ENCODE results near the gene INSYN2A.

The INSYN2A gene

DNA sequence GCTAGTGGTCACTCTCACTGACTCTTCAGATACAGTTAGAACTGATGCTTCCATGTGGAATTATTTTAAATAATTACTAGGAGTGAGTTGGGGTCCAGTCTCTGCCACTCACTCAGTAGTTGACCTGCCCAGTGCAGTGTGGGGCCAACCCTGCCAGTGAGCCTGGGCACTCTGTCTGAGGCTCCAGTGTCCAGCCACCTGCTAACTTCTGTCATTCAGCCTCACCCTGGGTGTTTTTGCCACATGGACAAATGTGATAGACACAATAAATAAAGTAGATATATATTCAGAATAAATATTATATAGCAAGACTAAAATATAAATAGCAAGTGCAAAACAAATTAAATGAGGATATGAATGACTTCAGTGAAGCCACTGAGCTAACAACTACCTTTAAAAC, 7.2 kb downstream of the INSYN2A start:
- H3K4me3 ChIP-seq (replicated peaks in 1 of 2; ENCODE audit: low read depth in 2 of 2, low read length in 2 of 2): no peak overlapping the region
- TF ChIP-seq, protein P1, sequence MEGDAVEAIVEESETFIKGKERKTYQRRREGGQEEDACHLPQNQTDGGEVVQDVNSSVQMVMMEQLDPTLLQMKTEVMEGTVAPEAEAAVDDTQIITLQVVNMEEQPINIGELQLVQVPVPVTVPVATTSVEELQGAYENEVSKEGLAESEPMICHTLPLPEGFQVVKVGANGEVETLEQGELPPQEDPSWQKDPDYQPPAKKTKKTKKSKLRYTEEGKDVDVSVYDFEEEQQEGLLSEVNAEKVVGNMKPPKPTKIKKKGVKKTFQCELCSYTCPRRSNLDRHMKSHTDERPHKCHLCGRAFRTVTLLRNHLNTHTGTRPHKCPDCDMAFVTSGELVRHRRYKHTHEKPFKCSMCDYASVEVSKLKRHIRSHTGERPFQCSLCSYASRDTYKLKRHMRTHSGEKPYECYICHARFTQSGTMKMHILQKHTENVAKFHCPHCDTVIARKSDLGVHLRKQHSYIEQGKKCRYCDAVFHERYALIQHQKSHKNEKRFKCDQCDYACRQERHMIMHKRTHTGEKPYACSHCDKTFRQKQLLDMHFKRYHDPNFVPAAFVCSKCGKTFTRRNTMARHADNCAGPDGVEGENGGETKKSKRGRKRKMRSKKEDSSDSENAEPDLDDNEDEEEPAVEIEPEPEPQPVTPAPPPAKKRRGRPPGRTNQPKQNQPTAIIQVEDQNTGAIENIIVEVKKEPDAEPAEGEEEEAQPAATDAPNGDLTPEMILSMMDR (IDR thresholded peaks at IDR 0.05; ENCODE audit: low read depth, low read length): no peak
- DNase-seq (ENCODE audit: low read depth in 2 of 2): no peak

- TF ChIP-seq, protein P1 (IDR thresholded peaks at IDR 0.05; ENCODE audit: low read depth, low read length): no peak
- DNase-seq (ENCODE audit: low read depth in 2 of 2): no peak
- no peak overlapping the region for H3K4me3 ChIP-seq (replicated peaks in 1 of 2; ENCODE audit: low read depth in 2 of 2, low read length in 2 of 2)
These were observed 9.6 kb downstream of the INSYN2A start for GRCh38 chr10:127186813-127187212.

DNA sequence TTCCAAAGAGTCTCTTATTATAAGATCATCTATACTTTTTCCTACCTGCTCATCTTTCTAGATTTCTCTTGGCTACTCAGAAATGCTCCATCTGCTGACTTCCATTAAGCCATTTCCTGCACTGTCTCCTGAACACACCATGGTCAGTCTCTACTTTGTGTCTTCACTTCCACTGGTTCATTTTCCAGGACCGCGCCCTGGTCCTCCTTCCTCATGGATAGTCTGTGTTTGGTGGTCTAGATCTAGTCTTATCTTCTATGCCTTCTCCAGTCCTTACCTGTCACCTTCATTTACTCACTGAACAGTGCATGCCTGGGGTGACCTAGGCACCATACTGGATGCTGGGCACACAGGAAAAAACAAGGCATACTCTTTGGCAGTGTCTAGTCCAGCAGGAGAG, 11.8 kb downstream of the INSYN2A start:
- TF ChIP-seq, protein P1 (IDR thresholded peaks at IDR 0.05; ENCODE audit: low read depth, low read length): no peak
- no peak for DNase-seq (ENCODE audit: low read depth in 2 of 2)
- H3K4me3 ChIP-seq (replicated peaks in 1 of 2; ENCODE audit: low read depth in 2 of 2, low read length in 2 of 2): no peak overlapping the region

GRCh38 chr10:127182161-127182560, 14.2 kb downstream of the INSYN2A start:
- TF ChIP-seq, protein P1 (IDR thresholded peaks at IDR 0.05; ENCODE audit: low read depth, low read length): no peak
- H3K4me3 ChIP-seq (replicated peaks in 1 of 2; ENCODE audit: low read depth in 2 of 2, low read length in 2 of 2): no peak overlapping the region
- no peak for DNase-seq (ENCODE audit: low read depth in 2 of 2)

DNA sequence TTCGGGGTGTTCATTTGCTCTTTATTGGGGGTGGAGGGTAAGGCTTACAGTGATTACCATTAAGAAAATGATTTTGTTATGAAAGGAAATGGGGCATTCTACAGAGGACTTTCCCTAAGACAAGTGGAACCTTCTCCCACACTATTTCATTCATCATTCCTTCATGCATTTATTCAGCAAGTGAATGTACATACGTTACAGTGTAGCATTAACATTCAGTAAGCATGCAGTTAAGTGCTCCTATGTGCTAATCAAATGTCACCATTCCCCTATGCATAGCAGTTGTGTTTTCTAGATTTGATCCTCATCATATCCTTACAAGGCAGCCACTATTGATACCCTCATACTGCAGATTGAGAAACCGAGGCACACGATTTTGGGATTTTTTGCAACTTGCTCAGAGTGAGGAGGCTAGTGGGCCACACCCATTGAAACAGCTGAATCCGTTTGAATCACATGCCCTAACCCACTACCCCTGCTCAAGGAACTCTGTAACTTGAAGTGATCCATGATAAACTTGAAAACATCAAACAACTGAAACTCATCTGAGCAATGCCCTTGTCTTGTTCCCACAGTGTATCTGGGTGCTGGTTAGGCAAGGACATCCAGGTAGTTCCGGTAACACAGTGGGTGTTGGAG, 16.7 kb downstream of the INSYN2A start:
- no peak for DNase-seq (ENCODE audit: low read depth in 2 of 2)
- TF ChIP-seq, protein P1 (IDR thresholded peaks at IDR 0.05; ENCODE audit: low read depth, low read length): no peak

GRCh38 chr10:127176649-127177048, 19.7 kb downstream of the INSYN2A start:
- no peak overlapping the region for H3K4me3 ChIP-seq (replicated peaks in 1 of 2; ENCODE audit: low read depth in 2 of 2, low read length in 2 of 2)
- TF ChIP-seq, protein P1 (IDR thresholded peaks at IDR 0.05; ENCODE audit: low read depth, low read length): no peak
- no peak for DNase-seq (ENCODE audit: low read depth in 2 of 2)

More for the DNA sequence above, 16.7 kb downstream of the INSYN2A start:
- H3K4me3 ChIP-seq (replicated peaks in 1 of 2; ENCODE audit: low read depth in 2 of 2, low read length in 2 of 2): no peak overlapping the region

Measured in cardiac fibroblast (primary cell).